ENCODE measurements around the gene PAQR5. TPM values are rescaled to one million over a fixed set of nuclear protein-coding genes. Genes with fewer than 3 reads are reported as not detected.
"Not testable (repeated sequence)": the region's sequence is repeated elsewhere in the genome, so short reads cannot be mapped to it uniquely, and the experiment has no call there.

PAQR5 gene
- polyA plus RNA-seq, 4 donors: 0.45 to 6.4 (median 1.4) TPM

DNA sequence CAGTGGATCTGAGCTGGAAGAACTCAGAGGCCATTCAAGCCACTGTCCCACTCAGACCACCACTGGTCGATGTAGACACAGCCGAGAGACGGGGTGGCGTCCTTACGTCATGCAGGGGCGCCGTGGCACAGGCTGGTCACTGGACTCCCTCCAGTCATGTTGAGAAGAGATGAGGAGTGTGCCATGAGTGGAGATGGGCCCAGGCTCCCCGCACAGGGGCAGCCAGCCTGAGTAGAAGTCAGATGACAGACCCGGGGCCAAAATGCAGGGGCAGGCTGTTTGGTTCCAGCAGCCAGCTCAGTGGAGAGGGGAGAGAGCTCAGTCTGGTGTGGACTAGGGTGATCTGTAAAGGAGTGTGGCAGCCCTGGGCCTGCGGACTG lies 82.0 kb downstream of the PAQR5 start:
- FAIRE-seq (no peak), DNase-seq (no peak)
- Histone ChIP-seq H3K4me1 (ENCODE audit: control insufficient read depth in 3 of 3, insufficient read depth in 2 of 3, low read depth in 1 of 3, low read length in 2 of 3) (no peaks in the 10 kb centered on the region), H3K36me3 (ENCODE audit: control insufficient read depth in 3 of 3, insufficient read depth in 2 of 3, low read depth in 1 of 3, low read length in 3 of 3) (no peaks in the 10 kb centered on the region), H3K27me3 (ENCODE audit: control insufficient read depth in 3 of 3, insufficient read depth in 3 of 3, low read length in 3 of 3) (no peaks in the 10 kb centered on the region), H3K4me3 (ENCODE audit: low read depth in 1 of 3, low read length in 3 of 3) (no peak overlapping the region), H3K9me3 (ENCODE audit: control insufficient read depth in 2 of 2, insufficient read depth in 1 of 2, low read depth in 1 of 2, low read length in 1 of 2) (no peaks in the 10 kb centered on the region), H3K27ac (ENCODE audit: low read depth in 1 of 3, low read length in 2 of 3) (no peak overlapping the region)
- WGBS, 3 donors: 94 to 97% (median 95%) methylated on average over 10 of the region's 10 CpGs

GRCh38 chr15:69382176-69382575 lies 83.5 kb downstream of the PAQR5 start:
- H3K36me3 ChIP-seq (ENCODE audit: control insufficient read depth in 3 of 3, insufficient read depth in 2 of 3, low read depth in 1 of 3, low read length in 3 of 3); H3K9me3 ChIP-seq (ENCODE audit: control insufficient read depth in 2 of 2, insufficient read depth in 1 of 2, low read depth in 1 of 2, low read length in 1 of 2); DNase-seq; FAIRE-seq; H3K27me3 ChIP-seq (ENCODE audit: control insufficient read depth in 3 of 3, insufficient read depth in 3 of 3, low read length in 3 of 3); H3K4me3 ChIP-seq (ENCODE audit: low read depth in 1 of 3, low read length in 3 of 3); H3K27ac ChIP-seq (ENCODE audit: low read depth in 1 of 3, low read length in 2 of 3); H3K4me1 ChIP-seq (ENCODE audit: control insufficient read depth in 3 of 3, insufficient read depth in 2 of 3, low read depth in 1 of 3, low read length in 2 of 3): not testable (repeated sequence)
- 91 to 98% (median 97%) methylated on average over 10 of the region's 10 CpGs for WGBS, 3 donors

DNA sequence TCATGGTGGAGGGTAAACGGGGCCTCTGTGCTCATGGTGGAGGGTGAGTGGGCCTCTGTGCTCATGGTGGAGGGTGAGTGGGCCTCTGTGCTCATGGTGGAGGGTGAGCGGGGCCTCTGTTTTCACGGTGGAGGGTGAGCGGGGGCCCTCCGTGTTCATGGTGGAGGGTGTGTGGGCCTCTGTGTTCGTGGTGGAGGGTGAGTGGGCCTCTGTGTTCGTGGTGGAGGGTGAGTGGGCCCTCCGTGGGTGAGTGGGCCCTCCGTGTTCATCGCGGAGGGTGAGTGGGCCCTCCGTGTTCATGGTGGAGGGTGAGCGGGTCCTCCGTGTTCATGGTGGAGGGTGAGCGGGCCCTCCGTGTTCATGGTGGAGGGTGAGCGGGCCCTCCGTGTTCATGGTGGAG lies 85.4 kb downstream of the PAQR5 start:
- H3K4me1 ChIP-seq (ENCODE audit: control insufficient read depth in 3 of 3, insufficient read depth in 2 of 3, low read depth in 1 of 3, low read length in 2 of 3); H3K36me3 ChIP-seq (ENCODE audit: control insufficient read depth in 3 of 3, insufficient read depth in 2 of 3, low read depth in 1 of 3, low read length in 3 of 3); H3K9me3 ChIP-seq (ENCODE audit: control insufficient read depth in 2 of 2, insufficient read depth in 1 of 2, low read depth in 1 of 2, low read length in 1 of 2); H3K4me3 ChIP-seq (ENCODE audit: low read depth in 1 of 3, low read length in 3 of 3); DNase-seq; FAIRE-seq; H3K27me3 ChIP-seq (ENCODE audit: control insufficient read depth in 3 of 3, insufficient read depth in 3 of 3, low read length in 3 of 3); H3K27ac ChIP-seq (ENCODE audit: low read depth in 1 of 3, low read length in 2 of 3): not testable (repeated sequence)
- 92 to 95% (median 93%) methylated on average over 14 to 16 of the region's 18 CpGs for WGBS, 3 donors

DNA sequence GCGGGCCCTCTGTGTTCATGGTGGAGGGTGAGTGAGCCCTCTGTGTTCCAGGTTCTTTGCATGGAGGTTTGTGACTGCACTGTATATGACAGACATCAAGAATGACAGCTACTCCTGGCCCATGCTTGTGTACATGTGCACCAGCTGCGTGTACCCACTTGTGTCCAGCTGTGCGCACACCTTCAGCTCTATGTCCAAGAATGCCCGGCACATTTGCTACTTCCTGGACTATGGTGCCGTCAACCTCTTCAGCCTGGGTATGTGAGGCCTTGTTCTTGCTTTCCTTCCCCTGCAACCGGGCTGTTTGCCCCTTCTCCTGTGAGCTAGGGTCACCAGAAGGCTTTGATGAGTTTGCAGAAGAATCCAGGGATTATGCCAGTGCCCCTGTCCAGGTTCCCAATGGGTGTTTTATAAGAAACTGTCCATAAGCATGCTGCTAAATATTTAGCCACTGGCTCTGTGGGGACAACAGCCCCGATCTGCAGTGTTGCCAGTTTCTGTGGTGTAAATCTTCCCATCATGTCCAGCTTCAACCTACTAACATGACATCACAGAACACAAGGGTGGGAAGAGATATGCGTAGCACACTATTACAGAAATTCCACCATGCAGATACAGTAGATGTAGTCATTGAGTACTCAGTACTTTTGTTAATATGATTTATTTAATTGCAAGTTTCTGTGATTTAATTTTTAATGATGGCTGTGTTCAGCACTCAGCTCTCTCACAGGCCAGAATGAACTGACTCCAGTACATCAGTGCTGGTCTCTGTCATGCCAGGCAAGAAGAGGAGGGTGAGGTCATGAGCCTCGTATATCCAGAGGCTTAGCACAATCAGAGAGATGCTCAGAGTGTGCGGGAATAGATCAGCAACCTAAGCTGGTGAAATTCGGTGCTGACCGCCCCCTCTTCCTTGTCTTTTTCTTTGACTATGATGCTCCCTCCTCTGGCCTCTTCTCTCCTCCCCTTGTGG lies 86.2 kb downstream of the PAQR5 start:
- Histone ChIP-seq H3K9me3 (ENCODE audit: control insufficient read depth in 2 of 2, insufficient read depth in 1 of 2, low read depth in 1 of 2, low read length in 1 of 2) (no peaks in the 10 kb centered on the region), H3K36me3 (ENCODE audit: control insufficient read depth in 3 of 3, insufficient read depth in 2 of 3, low read depth in 1 of 3, low read length in 3 of 3) (no peaks in the 10 kb centered on the region), H3K27me3 (ENCODE audit: control insufficient read depth in 3 of 3, insufficient read depth in 3 of 3, low read length in 3 of 3) (no peaks in the 10 kb centered on the region), H3K4me1 (ENCODE audit: control insufficient read depth in 3 of 3, insufficient read depth in 2 of 3, low read depth in 1 of 3, low read length in 2 of 3) (no peaks in the 10 kb centered on the region), H3K4me3 (ENCODE audit: low read depth in 1 of 3, low read length in 3 of 3) (no peak overlapping the region), H3K27ac (ENCODE audit: low read depth in 1 of 3, low read length in 2 of 3) (no peak overlapping the region)
- no peak for FAIRE-seq
- WGBS, 3 donors: 90 to 96% (median 91%) methylated on average over 12 of the region's 12 CpGs
- no peak for DNase-seq

DNA sequence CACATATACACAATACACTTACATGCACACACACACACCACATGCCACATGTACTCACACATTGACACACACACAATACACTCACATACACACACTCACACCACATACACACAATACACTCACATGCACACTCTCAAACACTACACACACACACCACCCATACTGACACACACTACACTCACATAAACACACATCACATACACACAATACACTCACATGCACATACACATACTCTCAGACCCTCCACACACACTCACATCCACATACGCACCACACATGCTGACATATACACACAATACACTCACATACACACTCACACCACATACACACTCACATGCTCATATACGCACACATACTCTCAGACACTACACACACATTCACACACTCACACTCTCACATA lies 87.1 kb downstream of the PAQR5 start:
- H3K9me3 ChIP-seq (ENCODE audit: control insufficient read depth in 2 of 2, insufficient read depth in 1 of 2, low read depth in 1 of 2, low read length in 1 of 2): no peaks in the 10 kb centered on the region
- FAIRE-seq (no peak), DNase-seq (no peak)
- H3K4me3 ChIP-seq (ENCODE audit: low read depth in 1 of 3, low read length in 3 of 3): no peak overlapping the region
- H3K4me1 ChIP-seq (ENCODE audit: control insufficient read depth in 3 of 3, insufficient read depth in 2 of 3, low read depth in 1 of 3, low read length in 2 of 3): no peaks in the 10 kb centered on the region
- WGBS, 3 donors: 93 to 98% (median 95%) methylated on average over 2 of the region's 2 CpGs
- no peaks in the 10 kb centered on the region for H3K27me3 ChIP-seq (ENCODE audit: control insufficient read depth in 3 of 3, insufficient read depth in 3 of 3, low read length in 3 of 3)
- H3K27ac ChIP-seq (ENCODE audit: low read depth in 1 of 3, low read length in 2 of 3): no peak overlapping the region
- H3K36me3 ChIP-seq (ENCODE audit: control insufficient read depth in 3 of 3, insufficient read depth in 2 of 3, low read depth in 1 of 3, low read length in 3 of 3): no peaks in the 10 kb centered on the region

DNA sequence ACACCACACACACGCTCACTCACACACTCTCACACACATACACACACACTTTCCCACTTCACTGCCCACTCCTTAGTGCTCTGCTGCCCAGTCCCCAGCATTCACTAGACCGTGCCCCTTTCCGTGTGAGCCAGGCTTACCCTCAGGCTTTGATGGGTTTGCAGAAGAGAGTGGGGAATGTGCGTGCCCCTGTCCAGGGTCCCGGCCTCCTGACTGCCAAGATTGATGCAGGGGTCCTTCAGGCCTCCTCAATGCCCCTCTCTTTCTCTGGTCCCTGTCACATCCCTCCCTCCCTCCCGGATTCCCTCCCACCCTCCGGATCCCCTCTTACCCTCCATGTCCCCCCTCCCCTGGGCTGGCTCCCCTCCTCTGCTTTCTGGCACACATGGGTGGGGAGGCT lies 87.6 kb downstream of the PAQR5 start:
- FAIRE-seq: no peak
- 83 to 93% (median 89%) methylated on average over 7 of the region's 7 CpGs for WGBS, 3 donors

GRCh38 chr15:69388260-69388705 lies 89.6 kb downstream of the PAQR5 start:
- Histone ChIP-seq H3K9me3 (ENCODE audit: control insufficient read depth in 2 of 2, insufficient read depth in 1 of 2, low read depth in 1 of 2, low read length in 1 of 2) (no peaks in the 10 kb centered on the region), H3K27ac (ENCODE audit: low read depth in 1 of 3, low read length in 2 of 3) (no peak overlapping the region), H3K4me3 (ENCODE audit: low read depth in 1 of 3, low read length in 3 of 3) (no peak overlapping the region), H3K27me3 (ENCODE audit: control insufficient read depth in 3 of 3, insufficient read depth in 3 of 3, low read length in 3 of 3) (no peaks in the 10 kb centered on the region), H3K36me3 (ENCODE audit: control insufficient read depth in 3 of 3, insufficient read depth in 2 of 3, low read depth in 1 of 3, low read length in 3 of 3) (no peaks in the 10 kb centered on the region), H3K4me1 (ENCODE audit: control insufficient read depth in 3 of 3, insufficient read depth in 2 of 3, low read depth in 1 of 3, low read length in 2 of 3) (no peaks in the 10 kb centered on the region)
- 61 to 77% (median 76%) methylated on average over 6 of the region's 6 CpGs for WGBS, 3 donors
- DNase-seq (no peak), FAIRE-seq (no peak)

More for the DNA sequence above, 87.6 kb downstream of the PAQR5 start:
- no peak for DNase-seq
- Histone ChIP-seq H3K27me3 (ENCODE audit: control insufficient read depth in 3 of 3, insufficient read depth in 3 of 3, low read length in 3 of 3) (no peaks in the 10 kb centered on the region), H3K4me3 (ENCODE audit: low read depth in 1 of 3, low read length in 3 of 3) (no peak overlapping the region), H3K36me3 (ENCODE audit: control insufficient read depth in 3 of 3, insufficient read depth in 2 of 3, low read depth in 1 of 3, low read length in 3 of 3) (no peaks in the 10 kb centered on the region), H3K9me3 (ENCODE audit: control insufficient read depth in 2 of 2, insufficient read depth in 1 of 2, low read depth in 1 of 2, low read length in 1 of 2) (no peaks in the 10 kb centered on the region), H3K27ac (ENCODE audit: low read depth in 1 of 3, low read length in 2 of 3) (no peak overlapping the region), H3K4me1 (ENCODE audit: control insufficient read depth in 3 of 3, insufficient read depth in 2 of 3, low read depth in 1 of 3, low read length in 2 of 3) (no peaks in the 10 kb centered on the region)

- DNase-seq (no peak), FAIRE-seq (no peak)
- no peaks in the 10 kb centered on the region for H3K36me3 ChIP-seq (ENCODE audit: control insufficient read depth in 3 of 3, insufficient read depth in 2 of 3, low read depth in 1 of 3, low read length in 3 of 3)
- 92 to 94% (median 94%) methylated on average over 7 of the region's 7 CpGs for WGBS, 3 donors
- H3K4me1 ChIP-seq (ENCODE audit: control insufficient read depth in 3 of 3, insufficient read depth in 2 of 3, low read depth in 1 of 3, low read length in 2 of 3): peaks cover 0 to 4% (median 0%) of the 10 kb centered on the region in 3 donors
- no peak overlapping the region for H3K4me3 ChIP-seq (ENCODE audit: low read depth in 1 of 3, low read length in 3 of 3)
- H3K9me3 ChIP-seq (ENCODE audit: control insufficient read depth in 2 of 2, insufficient read depth in 1 of 2, low read depth in 1 of 2, low read length in 1 of 2): no peaks in the 10 kb centered on the region
- H3K27me3 ChIP-seq (ENCODE audit: control insufficient read depth in 3 of 3, insufficient read depth in 3 of 3, low read length in 3 of 3): no peaks in the 10 kb centered on the region
- H3K27ac ChIP-seq (ENCODE audit: low read depth in 1 of 3, low read length in 2 of 3): no peak overlapping the region
Observed at GRCh38 chr15:69389426-69389825, 90.7 kb downstream of the PAQR5 start.
